ENCODE results near the gene GRAMD1B.

DNA sequence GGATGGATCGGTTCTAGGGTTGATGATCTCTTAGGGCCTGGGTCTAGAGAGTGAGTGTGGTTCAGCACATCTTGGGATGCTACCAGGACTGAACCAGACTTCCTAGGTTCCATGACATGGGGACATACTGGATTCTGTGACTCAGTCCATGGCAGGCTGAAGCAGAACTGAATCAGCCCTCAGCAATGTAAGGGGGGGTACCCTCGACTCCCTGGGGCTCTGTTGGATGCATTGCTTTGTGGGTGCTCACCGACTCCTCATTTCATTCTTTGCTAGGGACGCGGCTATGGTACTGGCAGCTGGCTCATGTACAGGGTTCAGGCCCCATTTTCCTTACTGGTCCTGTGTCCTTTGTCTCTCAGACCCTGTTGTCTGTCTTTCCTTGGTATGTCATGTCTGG lies 733 bp upstream of the GRAMD1B start:
- TF ChIP-seq, protein P1, sequence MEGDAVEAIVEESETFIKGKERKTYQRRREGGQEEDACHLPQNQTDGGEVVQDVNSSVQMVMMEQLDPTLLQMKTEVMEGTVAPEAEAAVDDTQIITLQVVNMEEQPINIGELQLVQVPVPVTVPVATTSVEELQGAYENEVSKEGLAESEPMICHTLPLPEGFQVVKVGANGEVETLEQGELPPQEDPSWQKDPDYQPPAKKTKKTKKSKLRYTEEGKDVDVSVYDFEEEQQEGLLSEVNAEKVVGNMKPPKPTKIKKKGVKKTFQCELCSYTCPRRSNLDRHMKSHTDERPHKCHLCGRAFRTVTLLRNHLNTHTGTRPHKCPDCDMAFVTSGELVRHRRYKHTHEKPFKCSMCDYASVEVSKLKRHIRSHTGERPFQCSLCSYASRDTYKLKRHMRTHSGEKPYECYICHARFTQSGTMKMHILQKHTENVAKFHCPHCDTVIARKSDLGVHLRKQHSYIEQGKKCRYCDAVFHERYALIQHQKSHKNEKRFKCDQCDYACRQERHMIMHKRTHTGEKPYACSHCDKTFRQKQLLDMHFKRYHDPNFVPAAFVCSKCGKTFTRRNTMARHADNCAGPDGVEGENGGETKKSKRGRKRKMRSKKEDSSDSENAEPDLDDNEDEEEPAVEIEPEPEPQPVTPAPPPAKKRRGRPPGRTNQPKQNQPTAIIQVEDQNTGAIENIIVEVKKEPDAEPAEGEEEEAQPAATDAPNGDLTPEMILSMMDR (IDR thresholded peaks at IDR 0.05): no peak
- TF ChIP-seq POLR2A (IDR thresholded peaks at IDR 0.05) (no peak), EP300 (IDR thresholded peaks at IDR 0.05) (no peak)
